Stomach smooth muscle (tissue), 2 donors: ENCODE measurements around the gene SEMG1.
A peak's percentile ranks its signal among the peaks of the same experiment; 100 is the strongest.

Experiments
- H3K27ac ChIP-seq: one replicate; pipeline ENCODE4 v1.7.0; 2013; ENCODE audit warnings: mild to moderate bottlenecking, low read length, inconsistent platforms
- H3K27me3 ChIP-seq, 2 donors: one replicate each; pipeline ENCODE4 v1.7.0; 2013; ENCODE audit warnings: low read length in 2 of 2; ENCODE audit not compliant: insufficient read depth in 2 of 2, control insufficient read depth in 1 of 2
- H3K36me3 ChIP-seq, 2 donors: one replicate each; pipeline ENCODE4 v1.7.0; 2013; ENCODE audit warnings: low read length in 2 of 2; ENCODE audit not compliant: control insufficient read depth in 2 of 2, insufficient read depth in 2 of 2
- H3K4me1 ChIP-seq: one replicate; pipeline ENCODE4 v1.7.0; 2013; ENCODE audit warnings: low read length; ENCODE audit not compliant: control insufficient read depth, insufficient read depth
- H3K4me3 ChIP-seq, 2 donors: one replicate each; pipeline ENCODE4 v1.7.0; 2013; ENCODE audit warnings: low read length in 2 of 2
- H3K9ac ChIP-seq, 2 donors: one replicate each; pipeline ENCODE4 v1.7.0; 2013; ENCODE audit warnings: low read length in 2 of 2, mild to moderate bottlenecking in 1 of 2
- H3K9me3 ChIP-seq, 2 donors: one replicate each; pipeline ENCODE4 v1.7.0; 2013; ENCODE audit warnings: low read length in 2 of 2; ENCODE audit not compliant: control insufficient read depth in 2 of 2
- donor health status: healthy.
- donor health status: Pancreatic carcinoma.

The SEMG1 gene

GRCh38 chr20:45254383-45255262 is 47.8 kb downstream of the SEMG1 start, which contains the start of gene SLPI:
TSS of gene SLPI (minus strand) at chr20:45254564. CDS start at chr20:45254543, 21 bp downstream.
- H3K4me3 ChIP-seq: peak within 1 kb of the TSS in 1 of 2 donors; percentile 40
- H3K36me3 ChIP-seq: no peaks in the 10 kb centered on the region
- H3K27ac ChIP-seq: no peak within 1 kb of the TSS
- H3K9me3 ChIP-seq: no peaks in the 10 kb centered on the region
- no peak within 1 kb of the TSS for H3K9ac ChIP-seq
- peaks cover 5% of the 10 kb centered on the region for H3K4me1 ChIP-seq
- H3K27me3 ChIP-seq: peaks cover 0 to 10% of the 10 kb centered on the region in 2 donors

- Histone ChIP-seq H3K4me3 (no peak overlapping the region), H3K36me3 (no peaks in the 10 kb centered on the region), H3K27me3 (peaks cover 0 to 12% of the 10 kb centered on the region in 2 donors), H3K9me3 (no peaks in the 10 kb centered on the region), H3K4me1 (peaks cover 5% of the 10 kb centered on the region), H3K27ac (no peak overlapping the region), H3K9ac (no peak overlapping the region)
Measured at GRCh38 chr20:45257161-45257560, 50.3 kb downstream of the SEMG1 start.

GRCh38 chr20:45257711-45258110 is 50.9 kb downstream of the SEMG1 start:
- Histone ChIP-seq H3K27ac (no peak overlapping the region), H3K9me3 (no peaks in the 10 kb centered on the region), H3K27me3 (peaks cover 0 to 9% of the 10 kb centered on the region in 2 donors), H3K4me3 (no peak overlapping the region), H3K36me3 (no peaks in the 10 kb centered on the region), H3K9ac (no peak overlapping the region), H3K4me1 (peaks cover 5% of the 10 kb centered on the region)

GRCh38 chr20:45258259-45258658 is 51.4 kb downstream of the SEMG1 start:
- H3K27me3 ChIP-seq: peaks cover 0 to 9% of the 10 kb centered on the region in 2 donors

GRCh38 chr20:45258664-45259063 is 51.8 kb downstream of the SEMG1 start:
- H3K36me3 ChIP-seq: no peaks in the 10 kb centered on the region

More at GRCh38 chr20:45258259-45258658, 51.4 kb downstream of the SEMG1 start:
- Histone ChIP-seq H3K9ac (no peak overlapping the region), H3K36me3 (no peaks in the 10 kb centered on the region), H3K4me1 (peaks cover 5% of the 10 kb centered on the region), H3K4me3 (no peak overlapping the region), H3K27ac (no peak overlapping the region), H3K9me3 (no peaks in the 10 kb centered on the region)

More at GRCh38 chr20:45258664-45259063, 51.8 kb downstream of the SEMG1 start:
- Histone ChIP-seq H3K4me3 (no peak overlapping the region), H3K4me1 (peaks cover 5% of the 10 kb centered on the region), H3K9me3 (no peaks in the 10 kb centered on the region), H3K27ac (no peak overlapping the region), H3K9ac (no peak overlapping the region), H3K27me3 (peaks cover 0 to 5% of the 10 kb centered on the region in 2 donors)
